GM23338 (cell line): Measurements from ENCODE around the gene KLHL6. TPM values are rescaled to one million over a fixed set of nuclear protein-coding genes. Genes with fewer than 3 reads are reported as not detected.

Experiments used
- ATAC-seq: fragments of 200-7000 bp; cut with Tn5 transposase; 3 replicates; pipeline ENCODE4 v1.9.1; 2020
- DNase-seq: peaks from one replicate; pipeline ENCODE4 v3.0.0-alpha.2; 2015; ENCODE audit warnings: low spot score
- H2AFZ ChIP-seq: fragments of 200-600 bp; sonication (generic); 2 replicates; pipeline ENCODE4 v1.8.0; 2016; ENCODE audit warnings: antibody characterized with exemption, mild to moderate bottlenecking, moderate library complexity
- H3F3A ChIP-seq: fragments of 200-600 bp; sonication (generic); replicated peaks from 2 replicates; pipeline ENCODE4 v1.8.0; 2017; ENCODE audit warnings: antibody characterized with exemption, mixed run types, low read depth
- H3K27ac ChIP-seq: fragments of 200-600 bp; sonication (generic); 2 replicates; pipeline ENCODE4 v1.6.1; 2016; ENCODE audit warnings: low read depth
- H3K27me3 ChIP-seq: fragments of 200-600 bp; sonication (generic); 2 replicates; pipeline ENCODE4 v1.8.0; 2016; ENCODE audit warnings: mild to moderate bottlenecking, mixed run types, moderate library complexity; ENCODE audit not compliant: insufficient read depth
- H3K36me3 ChIP-seq: fragments of 200-600 bp; sonication (generic); 2 replicates; pipeline ENCODE4 v1.8.0; 2016; ENCODE audit warnings: mild to moderate bottlenecking; ENCODE audit not compliant: insufficient read depth
- H3K4me1 ChIP-seq: fragments of 200-600 bp; sonication (generic); 2 replicates; pipeline ENCODE4 v1.8.0; 2016; ENCODE audit warnings: mild to moderate bottlenecking, moderate library complexity; ENCODE audit not compliant: insufficient read depth
- H3K4me2 ChIP-seq: fragments of 200-600 bp; sonication (generic); 2 replicates; pipeline ENCODE4 v1.7.1; 2017; ENCODE audit warnings: mixed run types
- H3K4me3 ChIP-seq: fragments of 200-600 bp; sonication (generic); 2 replicates; pipeline ENCODE4 v1.6.1; 2016; ENCODE audit warnings: mixed run types
- H3K79me2 ChIP-seq: fragments of 200-600 bp; sonication (generic); replicated peaks from 2 replicates; pipeline ENCODE4 v1.8.0; 2017; ENCODE audit warnings: mild to moderate bottlenecking; ENCODE audit not compliant: insufficient read depth
- H3K9me2 ChIP-seq: fragments of 200-600 bp; sonication (generic); 2 replicates; pipeline ENCODE4 v1.8.0; 2017; ENCODE audit not compliant: insufficient read depth
- H4K20me1 ChIP-seq: fragments of 200-600 bp; sonication (generic); replicated peaks from 2 replicates; pipeline ENCODE4 v1.8.0; 2017; ENCODE audit warnings: mild to moderate bottlenecking; ENCODE audit not compliant: insufficient read depth
- H3K27ac Mint-ChIP-seq: 2 replicates; pipeline ENCODE4 v1.8.0; 2020; ENCODE audit warnings: inconsistent platforms, mild to moderate bottlenecking, moderate library complexity, mixed read lengths
- H3K27me3 Mint-ChIP-seq: 3 replicates; pipeline ENCODE4 v1.8.0; 2022; ENCODE audit warnings: low read depth, mild to moderate bottlenecking, moderate library complexity, mixed read lengths, inconsistent platforms; ENCODE audit not compliant: insufficient read depth, poor library complexity
- H3K36me3 Mint-ChIP-seq: 3 replicates; pipeline ENCODE4 v1.8.0; 2021; ENCODE audit warnings: low read depth, mild to moderate bottlenecking, inconsistent platforms, moderate library complexity, mixed read lengths
- H3K4me1 Mint-ChIP-seq: 3 replicates; pipeline ENCODE4 v1.8.0; 2020; ENCODE audit warnings: mild to moderate bottlenecking, inconsistent platforms, mixed read lengths
- H3K4me3 Mint-ChIP-seq: 3 replicates; pipeline ENCODE4 v1.8.0; 2021; ENCODE audit warnings: moderate library complexity, mild to moderate bottlenecking, inconsistent platforms, mixed read lengths
- H3K9me3 Mint-ChIP-seq: 3 replicates; pipeline ENCODE4 v1.8.0; 2020; ENCODE audit warnings: moderate library complexity, mild to moderate bottlenecking, inconsistent platforms, mixed read lengths
- CREB1 ChIP-seq: fragments of 250-450 bp; sonication (Bioruptor Pico); IDR thresholded peaks from 2 replicates; pipeline ENCODE4 v1.5.0; 2020; ENCODE audit warnings: low read depth, mild to moderate bottlenecking, moderate library complexity
- CTCF ChIP-seq, 2 experiments: fragments of 200-600 bp in 1 of 2; sonication (generic) in 1 of 2; conservative IDR thresholded peaks; 2 replicates each; pipeline versions ENCODE4 v1.5.1 to v1.6.1; 2016 to 2017; ENCODE audit warnings: antibody characterized with exemption in 2 of 2, low read depth in 2 of 2, mild to moderate bottlenecking in 2 of 2, moderate library complexity in 1 of 2
- EZH2 ChIP-seq: fragments of 200-600 bp; sonication (generic); IDR thresholded peaks from one replicate; pipeline ENCODE4 v1.8.0; 2017; ENCODE audit warnings: antibody characterized with exemption, mild to moderate bottlenecking, low read depth; ENCODE audit not compliant: unreplicated experiment
- EZH2phosphoT487 ChIP-seq: fragments of 200-600 bp; sonication (generic); IDR thresholded peaks from one replicate; pipeline ENCODE4 v1.8.1; 2018; ENCODE audit warnings: antibody characterized with exemption; ENCODE audit not compliant: unreplicated experiment
- JUNB ChIP-seq: IDR thresholded peaks from one replicate; pipeline ENCODE4 v1.6.1; 2016; ENCODE audit warnings: antibody characterized with exemption; ENCODE audit not compliant: unreplicated experiment
- NANOG ChIP-seq: IDR thresholded peaks from 2 replicates; pipeline ENCODE4 v1.6.1; 2016; ENCODE audit warnings: antibody characterized with exemption, borderline replicate concordance
- POLR2AphosphoS5 ChIP-seq: IDR thresholded peaks from 2 replicates; pipeline ENCODE4 v1.6.1; 2016; ENCODE audit warnings: antibody characterized with exemption, low read depth
- STAT1 ChIP-seq: IDR thresholded peaks from one replicate; pipeline ENCODE4 v1.6.1; 2016; ENCODE audit warnings: antibody characterized with exemption; ENCODE audit not compliant: unreplicated experiment
- ZNF114 ChIP-seq: fragments of 250-450 bp; sonication (Bioruptor Pico); IDR thresholded peaks from 2 replicates; pipeline ENCODE4 v1.5.0; 2020; ENCODE audit warnings: mild to moderate bottlenecking, moderate library complexity
- ZNF462 ChIP-seq: fragments of 250-450 bp; sonication (Bioruptor Pico); IDR thresholded peaks from 2 replicates; pipeline ENCODE4 v1.5.0; 2020; ENCODE audit warnings: mild to moderate bottlenecking, moderate library complexity
- polyA plus RNA-seq: library from polyadenylated mRNA; unstranded; fragments of >200 nt; fragmentation: Nextera tagmentation; extraction: Ambion mirVana; gene quantifications from 2 replicates; pipeline ENCODE4 v1.2.1, GENCODE V29; 2016
- total RNA-seq: library from RNA; depleted of rRNA; stranded (reverse); fragments of >200 nt; shearing (Covaris generic); gene quantifications from 2 replicates; pipeline ENCODE4 v1.2.3, GENCODE V29; 2014
- TF ChIP-seq, protein P1 (sequence below): IDR thresholded peaks from 2 replicates; pipeline ENCODE4 v1.6.1; 2016; ENCODE audit warnings: antibody characterized with exemption
- TF ChIP-seq, protein P2 (sequence below): IDR thresholded peaks from one replicate; pipeline ENCODE4 v1.6.1; 2018; ENCODE audit warnings: antibody characterized with exemption; ENCODE audit not compliant: unreplicated experiment

KLHL6 gene
- total and polyA plus RNA-seq, 2 experiments from 2014 or later, result not detected

DNA sequence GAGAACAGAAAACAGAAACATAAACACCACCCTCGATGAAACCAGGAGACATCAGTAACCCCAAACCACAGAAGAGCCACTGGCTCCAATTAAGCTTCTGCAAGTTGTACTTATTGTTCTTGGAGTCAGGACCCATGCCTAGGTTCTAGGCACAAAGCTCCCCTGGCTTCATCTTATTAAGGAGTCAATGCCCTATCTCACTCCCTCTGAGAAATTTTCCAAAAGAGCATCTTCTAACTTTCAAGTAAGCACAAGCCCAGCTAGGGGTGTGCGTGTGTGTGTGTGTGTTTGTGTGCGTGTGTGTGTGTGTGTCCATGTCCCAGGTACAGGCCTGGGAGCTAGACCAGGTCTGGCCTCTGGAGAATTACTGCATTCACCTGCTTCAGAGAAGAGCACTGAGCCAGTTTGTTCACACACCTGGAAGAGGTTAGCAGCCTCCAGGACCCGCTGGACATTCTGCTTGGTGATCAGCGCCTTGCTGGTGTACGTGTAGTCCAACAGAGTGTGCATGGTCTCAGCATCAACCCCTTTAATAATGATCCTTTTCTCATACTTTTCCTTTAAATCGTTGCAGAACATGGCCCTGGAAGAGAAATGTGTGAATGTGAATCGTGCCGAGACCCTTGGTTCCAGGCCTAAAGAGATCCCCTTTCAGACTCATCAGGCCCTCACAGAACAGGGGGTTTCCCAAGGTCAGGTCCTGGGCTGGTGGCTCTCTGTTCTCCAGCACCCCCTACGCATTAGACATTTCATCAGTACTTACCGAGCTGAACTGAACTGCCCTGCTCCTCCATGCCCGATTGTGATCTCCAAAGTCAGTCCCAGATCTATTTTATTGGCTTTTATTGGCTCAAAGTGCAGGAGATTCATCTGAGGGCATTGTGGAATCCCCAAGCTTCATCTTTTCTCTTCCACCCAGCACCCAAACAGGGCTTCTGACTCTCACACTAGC, 27.8 kb downstream of the KLHL6 start:
- H3K9me2 ChIP-seq, result peaks cover 3% of the 10 kb centered on the region; the same call in 1 of the 2 replicates
- H3K27me3 ChIP-seq, result peaks cover 12% of the 10 kb centered on the region
- no peak overlapping the region for H2AFZ ChIP-seq
- TF ChIP-seq CREB1 (CRISPR knock-in tag), result no peak
- no peak for TF ChIP-seq EZH2
- no peak for TF ChIP-seq ZNF114 (CRISPR knock-in tag)
- TF ChIP-seq STAT1, result no peak
- no peak for TF ChIP-seq JUNB
- TF ChIP-seq ZNF462 (CRISPR knock-in tag), result no peak
- TF ChIP-seq NANOG, result no peak
- TF ChIP-seq, protein P1, sequence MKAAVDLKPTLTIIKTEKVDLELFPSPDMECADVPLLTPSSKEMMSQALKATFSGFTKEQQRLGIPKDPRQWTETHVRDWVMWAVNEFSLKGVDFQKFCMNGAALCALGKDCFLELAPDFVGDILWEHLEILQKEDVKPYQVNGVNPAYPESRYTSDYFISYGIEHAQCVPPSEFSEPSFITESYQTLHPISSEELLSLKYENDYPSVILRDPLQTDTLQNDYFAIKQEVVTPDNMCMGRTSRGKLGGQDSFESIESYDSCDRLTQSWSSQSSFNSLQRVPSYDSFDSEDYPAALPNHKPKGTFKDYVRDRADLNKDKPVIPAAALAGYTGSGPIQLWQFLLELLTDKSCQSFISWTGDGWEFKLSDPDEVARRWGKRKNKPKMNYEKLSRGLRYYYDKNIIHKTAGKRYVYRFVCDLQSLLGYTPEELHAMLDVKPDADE, result no peak
- no peak for TF ChIP-seq CTCF (conservative IDR thresholded peaks at IDR 0.05; ENCODE audit: low read depth in 2 of 2)
- TF ChIP-seq, protein P2, sequence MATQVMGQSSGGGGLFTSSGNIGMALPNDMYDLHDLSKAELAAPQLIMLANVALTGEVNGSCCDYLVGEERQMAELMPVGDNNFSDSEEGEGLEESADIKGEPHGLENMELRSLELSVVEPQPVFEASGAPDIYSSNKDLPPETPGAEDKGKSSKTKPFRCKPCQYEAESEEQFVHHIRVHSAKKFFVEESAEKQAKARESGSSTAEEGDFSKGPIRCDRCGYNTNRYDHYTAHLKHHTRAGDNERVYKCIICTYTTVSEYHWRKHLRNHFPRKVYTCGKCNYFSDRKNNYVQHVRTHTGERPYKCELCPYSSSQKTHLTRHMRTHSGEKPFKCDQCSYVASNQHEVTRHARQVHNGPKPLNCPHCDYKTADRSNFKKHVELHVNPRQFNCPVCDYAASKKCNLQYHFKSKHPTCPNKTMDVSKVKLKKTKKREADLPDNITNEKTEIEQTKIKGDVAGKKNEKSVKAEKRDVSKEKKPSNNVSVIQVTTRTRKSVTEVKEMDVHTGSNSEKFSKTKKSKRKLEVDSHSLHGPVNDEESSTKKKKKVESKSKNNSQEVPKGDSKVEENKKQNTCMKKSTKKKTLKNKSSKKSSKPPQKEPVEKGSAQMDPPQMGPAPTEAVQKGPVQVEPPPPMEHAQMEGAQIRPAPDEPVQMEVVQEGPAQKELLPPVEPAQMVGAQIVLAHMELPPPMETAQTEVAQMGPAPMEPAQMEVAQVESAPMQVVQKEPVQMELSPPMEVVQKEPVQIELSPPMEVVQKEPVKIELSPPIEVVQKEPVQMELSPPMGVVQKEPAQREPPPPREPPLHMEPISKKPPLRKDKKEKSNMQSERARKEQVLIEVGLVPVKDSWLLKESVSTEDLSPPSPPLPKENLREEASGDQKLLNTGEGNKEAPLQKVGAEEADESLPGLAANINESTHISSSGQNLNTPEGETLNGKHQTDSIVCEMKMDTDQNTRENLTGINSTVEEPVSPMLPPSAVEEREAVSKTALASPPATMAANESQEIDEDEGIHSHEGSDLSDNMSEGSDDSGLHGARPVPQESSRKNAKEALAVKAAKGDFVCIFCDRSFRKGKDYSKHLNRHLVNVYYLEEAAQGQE, result no peak
- TF ChIP-seq EZH2phosphoT487, result no peak
- no peak for TF ChIP-seq POLR2AphosphoS5
- Mint-ChIP-seq H3K9me3 (no peaks in the 10 kb centered on the region; the same call in 2 of the 3 replicates), H3K4me1 (peaks cover 15% of the 10 kb centered on the region), H3K36me3 (no peaks in the 10 kb centered on the region; the same call in 2 of the 3 replicates), H3K27ac (no peak overlapping the region), H3K4me3 (no peak overlapping the region), H3K27me3 (peaks cover 2% of the 10 kb centered on the region)
- ATAC-seq (no peak), DNase-seq (no peak)
- no peaks in the 10 kb centered on the region for H3K79me2 ChIP-seq
- H3K4me2 ChIP-seq, result no peak overlapping the region
- H3K4me3 ChIP-seq, result no peak overlapping the region
- H3K4me1 ChIP-seq, result peaks cover under 1% of the 10 kb centered on the region; the same call in 1 of the 2 replicates
- H3K36me3 ChIP-seq, result no peaks in the 10 kb centered on the region
- no peak overlapping the region for H3K27ac ChIP-seq
- no peaks in the 10 kb centered on the region for H4K20me1 ChIP-seq
- H3F3A ChIP-seq, result no peaks in the 10 kb centered on the region
